Motor neuron (in vitro differentiated cells): Measurements from ENCODE around the gene CDNF. TPM values are rescaled to one million over a fixed set of nuclear protein-coding genes. Genes with fewer than 3 reads are reported as not detected.
A peak's percentile ranks its signal among the peaks of the same experiment; 100 is the strongest.

Experiments used
- ATAC-seq, 8 experiments: fragments of 200-7000 bp; cut with Tn5 transposase; replicated peaks in 6 of 8; 2 replicates each; pipeline ENCODE4 v1.8.0; 2021; ENCODE audit warnings: mild to moderate bottlenecking in 8 of 8, moderate library complexity in 8 of 8
- H3K27ac ChIP-seq, 2 donors: fragments of 250-450 bp; sonication (Bioruptor Pico); 2 replicates each; pipeline ENCODE4 v1.9.0; 2021; ENCODE audit warnings: antibody characterized with exemption in 2 of 2, mild to moderate bottlenecking in 2 of 2, moderate library complexity in 1 of 2
- H3K4me1 ChIP-seq, 2 donors: fragments of 250-450 bp; sonication (Bioruptor Pico); replicated peaks in 1 of 2; 2 replicates each; pipeline ENCODE4 v1.6.1; 2021; ENCODE audit warnings: antibody characterized with exemption in 2 of 2, mild to moderate bottlenecking in 2 of 2, moderate library complexity in 1 of 2
- H3K4me3 ChIP-seq, 5 donors: fragments of 250-450 bp; sonication (Bioruptor Pico); 2 replicates each; pipeline ENCODE4 v1.9.0; 2021; ENCODE audit warnings: antibody characterized with exemption in 5 of 5, mild to moderate bottlenecking in 5 of 5, moderate library complexity in 4 of 5
- WGBS, 10 experiments: fragments of 450-650 bp; shearing (Covaris generic); methylation state at CpG; one replicate each; pipeline ENCODE4 v1.0.0; 2022; 5-methylcytosine and 5-hydroxymethylcytosine counted together
- in situ Hi-C, 9 experiments: fragments of 400-800 bp; cut with MboI; loops; one replicate each; pipeline ENCODE4 v1.15.0; 2021; ENCODE audit warnings: low sequenced_read_pairs in 9 of 9, low pct_unique_long_range_greater_than_20kb in 2 of 9; ENCODE audit not compliant: unreplicated experiment in 9 of 9
- total RNA-seq, 8 experiments: library from RNA; unstranded; fragments of 300-600 nt; gene quantifications; 2 replicates each; pipeline versions ENCODE4 v1.2.3 to v1.2.4, GENCODE V29; 2022

The CDNF gene
- total RNA-seq, 8 experiments from 2014 or later, result 0.81 to 3.6 (median 1.1) TPM

DNA sequence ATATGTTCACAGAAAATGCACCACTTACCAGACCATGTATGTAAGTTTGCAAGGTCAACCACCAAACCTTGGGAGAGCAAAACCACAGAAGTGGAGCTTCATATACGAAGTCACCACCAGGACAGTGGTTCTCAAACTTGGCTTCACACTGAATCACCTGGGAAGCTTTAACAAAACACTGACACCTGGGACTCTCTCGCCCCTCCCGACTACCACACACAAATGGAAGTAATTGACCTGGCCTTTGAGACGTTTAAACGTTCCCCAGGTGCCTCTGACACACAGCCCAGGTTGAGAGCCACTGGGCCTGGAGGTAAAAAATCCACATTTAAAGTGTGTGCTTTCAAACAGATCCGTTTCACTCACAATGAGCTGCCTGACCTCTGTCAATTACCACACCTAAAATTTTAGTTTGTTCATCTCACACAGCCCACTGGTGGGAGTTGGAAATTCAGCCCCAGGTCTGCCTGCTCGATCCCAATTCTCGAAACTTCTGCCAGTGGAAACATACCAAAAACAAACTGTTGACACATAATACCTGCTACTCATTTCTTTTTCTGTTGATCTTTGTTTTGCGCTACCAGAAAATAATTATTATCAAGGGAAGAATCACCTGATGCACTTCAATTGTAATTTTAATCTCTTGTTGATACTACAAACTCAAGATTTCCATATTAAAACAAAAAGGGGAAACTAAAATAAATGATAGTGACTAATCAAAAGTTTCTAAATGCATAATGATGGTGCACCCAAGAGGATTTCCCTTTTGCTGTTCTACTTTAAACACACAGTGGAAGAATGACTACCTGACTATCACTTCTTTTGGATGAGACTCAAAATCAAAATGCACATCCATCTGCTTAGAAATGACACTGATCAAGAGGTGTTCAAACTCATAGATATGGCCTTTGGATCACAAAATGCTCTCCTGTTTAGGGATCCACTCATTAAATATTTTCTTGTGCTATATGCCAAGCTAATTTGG is 26.6 kb downstream of the CDNF start:
- H3K4me3 ChIP-seq, result no peak overlapping the region
- no peak overlapping the region for H3K27ac ChIP-seq
- in situ Hi-C loops, result loop anchor here in 3 of 9 experiments (25.0 kb wide), 2 partner anchors 274 to 299 kb away; no protein-coding TSS in a partner anchor
- WGBS, 10 experiments, result 38 to 100% (median 92%) methylated on average over 1 to 7 of the region's 9 CpGs
- ATAC-seq, result no peak
- H3K4me1 ChIP-seq, result no peaks in the 10 kb centered on the region

DNA sequence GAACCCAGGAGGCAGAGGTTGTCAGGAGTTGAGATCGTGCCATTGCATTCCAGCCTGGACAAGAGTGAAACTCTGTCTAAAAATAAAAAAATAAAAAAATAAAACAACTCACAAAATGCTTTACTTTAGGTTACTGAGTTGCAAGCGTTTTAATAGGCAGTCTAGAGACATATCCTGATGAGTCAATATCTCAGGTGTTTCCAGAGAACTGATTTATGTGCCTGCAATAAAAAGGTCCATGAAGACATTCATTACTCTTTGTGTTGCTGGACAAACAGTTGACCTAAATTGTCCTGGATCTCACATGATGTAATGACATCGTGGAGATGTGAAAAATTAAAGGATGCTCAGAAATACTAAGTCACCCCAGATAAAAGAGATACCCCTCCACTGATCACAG is 31.5 kb downstream of the CDNF start:
- 7 to 100% (median 70%) methylated on average over 1 to 3 of the region's 3 CpGs; no CpG with 5 or more reads in 3 of the 10 experiments for WGBS, 10 experiments
- Histone ChIP-seq H3K27ac (no peak overlapping the region), H3K4me3 (no peak overlapping the region), H3K4me1 (no peaks in the 10 kb centered on the region)
- in situ Hi-C loops, result loop anchor here in 3 of 9 experiments (25.0 kb wide), 2 partner anchors 269 to 294 kb away; no protein-coding TSS in a partner anchor
- no peak for ATAC-seq

- WGBS, 10 experiments, result 17 to 86% (median 50%) methylated on average over 1 of the region's 1 CpG; no CpG with 5 or more reads in 3 of the 10 experiments
- in situ Hi-C loops, result loop anchor here in 3 of 9 experiments (25.0 kb wide), 2 partner anchors 267 to 292 kb away; no protein-coding TSS in a partner anchor
- H3K4me1 ChIP-seq, result no peaks in the 10 kb centered on the region
- H3K27ac ChIP-seq, result no peak overlapping the region
- no peak overlapping the region for H3K4me3 ChIP-seq
- ATAC-seq, result no peak
These were observed 34.0 kb downstream of the CDNF start for GRCh38 chr10:14803827-14804226.

GRCh38 chr10:14801723-14802122 is 36.1 kb downstream of the CDNF start:
- Histone ChIP-seq H3K4me1 (no peaks in the 10 kb centered on the region), H3K27ac (no peak overlapping the region), H3K4me3 (no peak overlapping the region)
- in situ Hi-C loops, result loop anchor here in 3 of 9 experiments (25.0 kb wide), 2 partner anchors 264 to 289 kb away; no protein-coding TSS in a partner anchor
- peak in 2 of 8 experiments; percentile 43 to 99 for ATAC-seq
- 24 to 86% (median 58%) methylated on average over 3 to 5 of the region's 5 CpGs; no CpG with 5 or more reads in 3 of the 10 experiments for WGBS, 10 experiments

- in situ Hi-C loops, result loop anchor here in 3 of 9 experiments (25.0 kb wide), 2 partner anchors 263 to 288 kb away; no protein-coding TSS in a partner anchor
- WGBS, 10 experiments, result 0 to 17% (median 17%) methylated on average over 1 of the region's 1 CpG; no CpG with 5 or more reads in 7 of the 10 experiments
- Histone ChIP-seq H3K4me3 (no peak overlapping the region), H3K27ac (no peak overlapping the region), H3K4me1 (no peaks in the 10 kb centered on the region)
- ATAC-seq, result no peak
These were observed 37.4 kb downstream of the CDNF start for GRCh38 chr10:14800397-14800796.

DNA sequence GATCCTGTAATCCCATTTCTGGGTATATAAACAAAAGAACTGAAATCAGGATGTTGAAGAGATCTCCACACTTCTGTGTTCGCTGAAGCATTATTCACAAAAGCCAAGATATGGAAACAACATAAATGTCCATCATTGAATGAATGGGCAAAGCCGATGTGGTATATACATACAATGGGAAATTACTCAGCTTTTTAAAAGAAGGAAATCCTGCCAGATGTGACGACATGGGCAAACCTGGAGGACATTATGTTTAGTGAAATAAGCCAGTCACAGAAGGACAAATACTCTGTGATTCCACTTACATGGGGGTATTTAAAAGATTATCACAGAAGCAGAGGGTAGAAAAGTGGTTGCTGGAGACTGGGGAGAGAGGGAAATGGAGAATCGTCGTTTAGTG is 39.2 kb downstream of the CDNF start:
- peak in 1 of 8 experiments; percentile 14 for ATAC-seq
- no peak overlapping the region for H3K4me3 ChIP-seq
- H3K27ac ChIP-seq, result no peak overlapping the region
- in situ Hi-C loops, result no loop called here
- H3K4me1 ChIP-seq, result no peaks in the 10 kb centered on the region
- 0 to 96% (median 54%) methylated on average over 1 to 5 of the region's 5 CpGs for WGBS, 10 experiments

GRCh38 chr10:14787938-14788337 is 49.9 kb downstream of the CDNF start:
- in situ Hi-C loops, result no loop called here
- Histone ChIP-seq H3K27ac (no peak overlapping the region), H3K4me1 (no peaks in the 10 kb centered on the region), H3K4me3 (no peak overlapping the region)
- WGBS, 10 experiments, result 65 to 100% (median 87%) methylated on average over 2 to 5 of the region's 5 CpGs; no CpG with 5 or more reads in 2 of the 10 experiments
- no peak for ATAC-seq

GRCh38 chr10:14784459-14785055 is 53.3 kb downstream of the CDNF start:
- Histone ChIP-seq H3K4me3 (no peak overlapping the region), H3K4me1 (peaks cover 0 to 2% of the 10 kb centered on the region in 2 donors), H3K27ac (no peak overlapping the region)
- in situ Hi-C loops, result no loop called here
- WGBS, 10 experiments, result 39 to 100% (median 81%) methylated on average over 1 to 5 of the region's 5 CpGs; no CpG with 5 or more reads in 2 of the 10 experiments
- no peak for ATAC-seq

DNA sequence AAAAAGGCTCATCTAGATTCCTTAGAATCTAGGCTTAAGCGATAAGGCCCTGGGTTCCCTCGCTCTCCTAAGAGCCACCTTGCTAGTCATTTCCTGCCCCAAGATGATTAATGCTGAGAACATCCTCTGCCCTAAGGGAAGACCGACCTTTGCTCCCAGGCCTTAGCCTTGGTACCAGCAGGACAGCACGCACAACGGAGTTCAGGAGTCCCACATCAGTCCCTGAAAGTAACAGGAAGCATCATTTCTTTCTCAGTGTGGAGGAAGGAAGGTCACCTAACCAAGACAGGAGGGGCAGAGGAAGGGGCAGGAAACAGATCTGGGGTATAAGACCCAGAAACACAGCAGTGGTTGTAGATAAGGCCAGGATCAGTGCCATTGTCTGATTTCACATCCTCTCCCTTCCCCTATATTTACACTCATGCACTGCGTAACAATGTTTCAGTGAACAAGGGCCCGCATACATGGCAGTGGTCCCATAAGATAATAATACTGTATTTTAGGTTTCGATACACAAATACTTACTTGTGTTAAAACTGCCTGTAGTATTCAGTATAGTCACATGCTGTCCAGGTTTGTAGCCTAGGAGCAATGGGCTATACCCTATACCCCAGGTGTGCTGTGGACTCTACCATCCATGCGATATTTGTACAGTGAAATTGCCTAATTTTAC is 55.0 kb downstream of the CDNF start:
- H3K4me3 ChIP-seq, result no peak overlapping the region
- in situ Hi-C loops, result no loop called here
- WGBS, 10 experiments, result 68 to 100% (median 92%) methylated on average over 2 to 5 of the region's 9 CpGs; no CpG with 5 or more reads in 1 of the 10 experiments
- no peak overlapping the region for H3K27ac ChIP-seq
- H3K4me1 ChIP-seq, result peaks cover 0 to 2% of the 10 kb centered on the region in 2 donors
- ATAC-seq, result no peak

DNA sequence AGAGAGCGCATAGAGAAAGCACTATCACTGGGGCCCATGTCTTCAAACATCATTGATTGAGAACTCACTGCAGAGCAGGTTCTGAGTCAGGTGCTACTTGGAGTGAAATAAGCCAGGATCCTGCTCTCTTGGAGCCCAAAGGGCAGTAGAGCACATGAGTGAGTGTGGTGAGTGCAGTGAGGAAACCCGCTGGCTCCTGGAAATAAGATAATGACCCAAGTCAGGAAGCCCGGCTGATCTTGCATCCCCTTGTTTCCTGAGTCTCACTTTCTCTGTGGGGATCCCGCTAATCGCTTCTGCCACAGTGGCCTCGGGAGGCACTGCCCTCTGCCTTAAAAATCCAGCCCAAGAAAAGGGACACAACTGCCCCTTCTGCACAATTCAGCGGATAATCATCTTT is 56.1 kb downstream of the CDNF start:
- ATAC-seq, result no peak
- WGBS, 10 experiments, result 66 to 100% (median 94%) methylated on average over 1 to 7 of the region's 7 CpGs; no CpG with 5 or more reads in 5 of the 10 experiments
- no peak overlapping the region for H3K4me3 ChIP-seq
- in situ Hi-C loops, result no loop called here
- no peak overlapping the region for H3K27ac ChIP-seq
- H3K4me1 ChIP-seq, result peaks cover 0 to 2% of the 10 kb centered on the region in 2 donors

GRCh38 chr10:14779001-14779651 is 58.7 kb downstream of the CDNF start:
- no peak for ATAC-seq
- no peak overlapping the region for H3K27ac ChIP-seq
- 34 to 93% (median 69%) methylated on average over 2 to 6 of the region's 6 CpGs; no CpG with 5 or more reads in 1 of the 10 experiments for WGBS, 10 experiments
- H3K4me1 ChIP-seq, result peaks cover 0 to 2% of the 10 kb centered on the region in 2 donors
- no peak overlapping the region for H3K4me3 ChIP-seq
- in situ Hi-C loops, result no loop called here

- Histone ChIP-seq H3K27ac (no peak overlapping the region), H3K4me1 (peaks cover 0 to 2% of the 10 kb centered on the region in 2 donors), H3K4me3 (no peak overlapping the region)
- no peak for ATAC-seq
- 0 to 100% (median 87%) methylated on average over 1 to 9 of the region's 9 CpGs; no CpG with 5 or more reads in 2 of the 10 experiments for WGBS, 10 experiments
- in situ Hi-C loops, result no loop called here
These were observed 61.3 kb downstream of the CDNF start for GRCh38 chr10:14776546-14776945.
